ENCODE data around the gene GNB1. TPM values are rescaled to one million over a fixed set of nuclear protein-coding genes. Genes with fewer than 3 reads are reported as not detected.
"Not testable (repeated sequence)": the region's sequence is repeated elsewhere in the genome, so short reads cannot be mapped to it uniquely, and the experiment has no call there.

GNB1 gene
- total RNA-seq, 1 experiment from 2014 or later, result 611 TPM

DNA sequence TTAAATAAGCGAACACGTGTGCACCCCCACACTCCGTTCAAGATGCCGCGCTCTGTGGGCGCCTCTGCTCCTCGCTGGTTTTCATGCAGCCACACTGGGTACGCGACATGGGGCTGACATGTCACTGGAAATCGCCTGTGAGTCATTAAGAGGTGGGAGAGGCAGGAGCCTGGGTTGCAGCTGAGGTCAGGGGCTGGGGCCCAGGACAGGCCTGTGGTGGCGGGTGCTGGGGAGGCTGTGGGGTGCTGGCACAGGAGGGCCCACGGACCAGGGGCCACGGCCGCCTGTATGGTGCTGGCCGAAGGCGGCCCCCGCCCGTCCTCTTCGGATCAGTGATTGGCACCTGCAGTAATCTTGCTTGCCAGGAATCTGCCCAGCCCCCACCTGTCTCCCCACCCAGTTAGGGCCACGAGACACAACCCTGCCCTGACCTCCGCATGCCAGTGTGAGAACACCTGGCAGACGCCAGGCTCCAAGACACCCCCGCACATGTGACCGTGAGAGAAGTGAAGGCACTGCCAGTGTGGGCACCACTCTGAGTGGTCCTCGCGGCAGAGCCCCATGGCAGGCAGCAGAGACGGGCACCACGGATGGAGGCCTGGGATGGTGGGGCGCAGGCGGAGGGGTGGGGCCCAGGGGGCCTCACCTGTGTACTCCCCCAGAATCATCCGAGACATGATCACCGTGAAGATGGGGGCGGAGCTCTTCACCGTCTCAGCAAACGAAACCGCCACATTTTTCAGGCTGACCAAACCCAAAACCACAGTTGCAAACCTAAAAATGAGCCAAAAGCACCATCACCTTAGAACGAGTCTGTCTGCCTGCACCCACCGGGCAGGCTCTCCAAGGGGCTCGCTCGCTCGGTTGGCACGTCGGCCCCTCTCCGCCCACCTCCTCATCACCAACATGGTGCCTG is 153.0 kb downstream of the GNB1 start:
- H3K36me3 ChIP-seq (ENCODE audit: insufficient read depth, low read length, poor library complexity, severe bottlenecking); H3K4me3 ChIP-seq (ENCODE audit: low read depth, low read length, poor library complexity, severe bottlenecking); CTCF ChIA-PET; DNase-seq (ENCODE audit: low spot score); H3K27ac ChIP-seq (ENCODE audit: low read depth, low read length, poor library complexity, severe bottlenecking); H3K27me3 ChIP-seq (replicated peaks; ENCODE audit: insufficient read depth, low read depth, low read length, poor library complexity); H3K9me3 ChIP-seq (ENCODE audit: low read depth, low read length, poor library complexity, severe bottlenecking); BruUV-seq (replicated peaks); H3K4me1 ChIP-seq (ENCODE audit: insufficient read depth, low read length, poor library complexity, severe bottlenecking); POLR2A ChIA-PET (ENCODE audit: low non-redundant PET); intact Hi-C loops (cut with micrococcal nuclease; ENCODE audit: unreplicated experiment): not testable (repeated sequence)

Other genes with a start within 250 kb of the GNB1 start
- 38.1 and 39.4 TPM in 2 replicates for gene CDK11B, start 232.1 kb downstream of the GNB1 start, total RNA-seq (2021)
- 56.3 and 60.5 TPM in 2 replicates for gene SLC35E2B, start 198.3 kb downstream of the GNB1 start, total RNA-seq (2021)
- gene CDK11A, start 166.7 kb downstream of the GNB1 start, total RNA-seq (2021), result 56.1 and 58.9 TPM in 2 replicates
- gene NADK, start 112.6 kb downstream of the GNB1 start, total RNA-seq (2021), result 81.3 and 86.2 TPM in 2 replicates
- gene CALML6, start 24.2 kb upstream of the GNB1 start, total RNA-seq (2021), result 0.28 TPM in 1 of 2 replicates, not detected in the other
- 4.1 and 10.3 TPM in 2 replicates for gene TMEM52, start 28.2 kb upstream of the GNB1 start, total RNA-seq (2021)
- gene CFAP74, start 112.7 kb upstream of the GNB1 start, total RNA-seq (2021), result not detected in 2 replicates
- not detected in 2 replicates for gene GABRD, start 128.3 kb upstream of the GNB1 start, total RNA-seq (2021)
- 1.9 and 3.2 TPM in 2 replicates for gene PRKCZ, start 159.3 kb upstream of the GNB1 start, total RNA-seq (2021)